Uterus (tissue), 4 donors: ENCODE data around the gene FBXW8. TPM values are rescaled to one million over a fixed set of nuclear protein-coding genes. Genes with fewer than 3 reads are reported as not detected.

Experiments used
- DNase-seq, 2 donors: peaks; one replicate each; pipeline ENCODE4 v3.0.0-alpha.2; 2019 to 2020
- H3K27ac ChIP-seq, 2 donors: fragments of 200-600 bp; sonication (generic); 1 replicate in 1 of 2; 2 replicates in 1 of 2; pipeline ENCODE4 v1.5.1; 2016 to 2018
- H3K27me3 ChIP-seq, 2 donors: fragments of 200-600 bp; sonication (generic); one replicate each; pipeline ENCODE4 v1.5.1; 2018 to 2019; ENCODE audit warnings: control low read depth in 1 of 2
- H3K36me3 ChIP-seq, 2 donors: fragments of 200-600 bp; sonication (generic); one replicate each; pipeline ENCODE4 v1.5.1; 2019; ENCODE audit warnings: control low read depth in 1 of 2
- H3K4me1 ChIP-seq, 2 donors: fragments of 200-600 bp; sonication (generic); one replicate each; pipeline ENCODE4 v1.5.1; 2018 to 2019; ENCODE audit warnings: control low read depth in 1 of 2
- H3K4me3 ChIP-seq, 2 donors: fragments of 200-600 bp; sonication (generic); 1 replicate in 1 of 2; 2 replicates in 1 of 2; pipeline ENCODE4 v1.5.1; 2018 to 2019; ENCODE audit warnings: mild to moderate bottlenecking in 1 of 2
- H3K9me3 ChIP-seq, 2 donors: fragments of 200-600 bp; sonication (generic); one replicate each; pipeline ENCODE4 v1.5.1; 2019; ENCODE audit warnings: control low read depth in 1 of 2
- CTCF ChIP-seq, 4 experiments: fragments of 200-600 bp in 2 of 4; fragments of 450-650 bp in 2 of 4; sonication (generic) in 2 of 4; IDR thresholded peaks; one replicate each; pipeline ENCODE4 v1.5.1; 2016 to 2019; ENCODE audit warnings: antibody characterized with exemption in 4 of 4, mild to moderate bottlenecking in 2 of 4, moderate library complexity in 1 of 4
- POLR2A ChIP-seq, 2 donors: fragments of 450-650 bp; IDR thresholded peaks; one replicate each; pipeline ENCODE4 v1.6.1; 2016; ENCODE audit warnings: antibody characterized with exemption in 2 of 2, mild to moderate bottlenecking in 1 of 2, moderate library complexity in 1 of 2
- intact Hi-C: fragments of 100-400 bp; cut with DNase I; formaldehyde crosslinking; loops from one replicate; pipeline ENCODE4 v1.15.1; 2023; ENCODE audit warnings: low total_unique reads
- total RNA-seq, 4 donors: library from RNA; depleted of rRNA in 3 of 4; stranded (reverse); fragments of >200 nt in 3 of 4; gene quantifications; one replicate each; pipeline versions ENCODE4 v1.1.0 to v1.2.4, GENCODE V29; 2014 to 2023
- donor health status: DM: yes; HTN: yes; CAD: no.

Gene FBXW8
- total RNA-seq, 4 donors from 2014 or later, result 5.9 to 28.0 (median 15.3) TPM

- H3K36me3 ChIP-seq, result no peaks in the 10 kb centered on the region
Observed at GRCh38 chr12:116971222-116971621, 60.5 kb downstream of the FBXW8 start.

GRCh38 chr12:116975779-116976393 lies 65.1 kb downstream of the FBXW8 start:
- no peak overlapping the region for H3K4me3 ChIP-seq
- H3K9me3 ChIP-seq, result no peaks in the 10 kb centered on the region
- H3K27me3 ChIP-seq, result no peaks in the 10 kb centered on the region
- H3K36me3 ChIP-seq, result no peaks in the 10 kb centered on the region
- no peak overlapping the region for H3K27ac ChIP-seq
- TF ChIP-seq CTCF (IDR thresholded peaks at IDR 0.05), result no peak
- no peak for DNase-seq
- intact Hi-C loops, result no loop called here
- no peaks in the 10 kb centered on the region for H3K4me1 ChIP-seq

More at GRCh38 chr12:116971222-116971621, 60.5 kb downstream of the FBXW8 start:
- TF ChIP-seq POLR2A (IDR thresholded peaks at IDR 0.05) (no peak), CTCF (IDR thresholded peaks at IDR 0.05) (no peak)
- intact Hi-C loops, result no loop called here
- H3K27ac ChIP-seq, result no peak overlapping the region
- no peaks in the 10 kb centered on the region for H3K4me1 ChIP-seq
- no peaks in the 10 kb centered on the region for H3K9me3 ChIP-seq
- no peak overlapping the region for H3K4me3 ChIP-seq
- no peak for DNase-seq
- H3K27me3 ChIP-seq, result no peaks in the 10 kb centered on the region

GRCh38 chr12:116977465-116978380 lies 67.0 kb downstream of the FBXW8 start:
- no peaks in the 10 kb centered on the region for H3K27me3 ChIP-seq
- H3K36me3 ChIP-seq, result no peaks in the 10 kb centered on the region
- DNase-seq, result no peak
- no peak for TF ChIP-seq POLR2A (IDR thresholded peaks at IDR 0.05)
- no peak for TF ChIP-seq CTCF (IDR thresholded peaks at IDR 0.05)
- no peaks in the 10 kb centered on the region for H3K9me3 ChIP-seq
- intact Hi-C loops, result no loop called here
- no peak overlapping the region for H3K27ac ChIP-seq
- H3K4me1 ChIP-seq, result no peaks in the 10 kb centered on the region
- no peak overlapping the region for H3K4me3 ChIP-seq

GRCh38 chr12:116978791-116979508 lies 68.2 kb downstream of the FBXW8 start:
- no peak overlapping the region for H3K27ac ChIP-seq
- H3K36me3 ChIP-seq, result no peaks in the 10 kb centered on the region
- no peak for TF ChIP-seq CTCF (IDR thresholded peaks at IDR 0.05)
- no peak for TF ChIP-seq POLR2A (IDR thresholded peaks at IDR 0.05)
- H3K9me3 ChIP-seq, result no peaks in the 10 kb centered on the region
- intact Hi-C loops, result no loop called here
- H3K4me1 ChIP-seq, result no peaks in the 10 kb centered on the region
- no peak for DNase-seq
- H3K4me3 ChIP-seq, result no peak overlapping the region
- H3K27me3 ChIP-seq, result no peaks in the 10 kb centered on the region
